ENCODE measurements around the gene SHROOM3.

SHROOM3 gene

DNA sequence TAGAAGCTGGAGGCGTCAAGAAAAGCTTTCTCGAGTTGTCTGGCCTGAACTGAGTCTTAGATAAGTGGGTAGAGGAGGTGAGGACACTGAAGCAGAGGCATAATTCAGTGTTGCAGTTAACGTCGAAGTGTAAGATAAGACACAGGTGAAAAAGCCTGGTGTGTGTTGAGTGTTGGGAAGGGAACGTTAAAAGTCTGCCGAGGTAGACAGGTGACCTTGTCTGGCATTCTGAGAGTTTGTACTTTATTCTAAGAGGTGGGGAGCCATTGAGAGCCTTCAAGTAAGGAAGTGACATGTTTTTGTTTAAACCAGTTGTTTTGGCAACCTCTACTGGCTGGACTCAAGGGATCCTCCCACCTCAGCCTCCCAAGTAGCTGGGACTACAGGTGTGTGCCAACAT, 219.1 kb downstream of the SHROOM3 start:
- TF ChIP-seq CSDC2 (CRISPR knock-in tag; IDR thresholded peaks at IDR 0.05) (no peak), TOX (CRISPR knock-in tag; IDR thresholded peaks at IDR 0.05; ENCODE audit: borderline replicate concordance) (no peak), RARB (CRISPR knock-in tag; IDR thresholded peaks at IDR 0.05) (no peak), ESRRG (CRISPR knock-in tag; IDR thresholded peaks at IDR 0.05) (no peak), ZC3H10 (CRISPR knock-in tag; IDR thresholded peaks at IDR 0.05) (no peak), GLIS3 (CRISPR knock-in tag; IDR thresholded peaks at IDR 0.05) (no peak)
- TF ChIP-seq, protein P1, sequence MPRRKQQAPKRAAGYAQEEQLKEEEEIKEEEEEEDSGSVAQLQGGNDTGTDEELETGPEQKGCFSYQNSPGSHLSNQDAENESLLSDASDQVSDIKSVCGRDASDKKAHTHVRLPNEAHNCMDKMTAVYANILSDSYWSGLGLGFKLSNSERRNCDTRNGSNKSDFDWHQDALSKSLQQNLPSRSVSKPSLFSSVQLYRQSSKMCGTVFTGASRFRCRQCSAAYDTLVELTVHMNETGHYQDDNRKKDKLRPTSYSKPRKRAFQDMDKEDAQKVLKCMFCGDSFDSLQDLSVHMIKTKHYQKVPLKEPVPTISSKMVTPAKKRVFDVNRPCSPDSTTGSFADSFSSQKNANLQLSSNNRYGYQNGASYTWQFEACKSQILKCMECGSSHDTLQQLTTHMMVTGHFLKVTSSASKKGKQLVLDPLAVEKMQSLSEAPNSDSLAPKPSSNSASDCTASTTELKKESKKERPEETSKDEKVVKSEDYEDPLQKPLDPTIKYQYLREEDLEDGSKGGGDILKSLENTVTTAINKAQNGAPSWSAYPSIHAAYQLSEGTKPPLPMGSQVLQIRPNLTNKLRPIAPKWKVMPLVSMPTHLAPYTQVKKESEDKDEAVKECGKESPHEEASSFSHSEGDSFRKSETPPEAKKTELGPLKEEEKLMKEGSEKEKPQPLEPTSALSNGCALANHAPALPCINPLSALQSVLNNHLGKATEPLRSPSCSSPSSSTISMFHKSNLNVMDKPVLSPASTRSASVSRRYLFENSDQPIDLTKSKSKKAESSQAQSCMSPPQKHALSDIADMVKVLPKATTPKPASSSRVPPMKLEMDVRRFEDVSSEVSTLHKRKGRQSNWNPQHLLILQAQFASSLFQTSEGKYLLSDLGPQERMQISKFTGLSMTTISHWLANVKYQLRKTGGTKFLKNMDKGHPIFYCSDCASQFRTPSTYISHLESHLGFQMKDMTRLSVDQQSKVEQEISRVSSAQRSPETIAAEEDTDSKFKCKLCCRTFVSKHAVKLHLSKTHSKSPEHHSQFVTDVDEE (CRISPR knock-in tag; IDR thresholded peaks at IDR 0.05), result no peak
- TF ChIP-seq, protein P2, sequence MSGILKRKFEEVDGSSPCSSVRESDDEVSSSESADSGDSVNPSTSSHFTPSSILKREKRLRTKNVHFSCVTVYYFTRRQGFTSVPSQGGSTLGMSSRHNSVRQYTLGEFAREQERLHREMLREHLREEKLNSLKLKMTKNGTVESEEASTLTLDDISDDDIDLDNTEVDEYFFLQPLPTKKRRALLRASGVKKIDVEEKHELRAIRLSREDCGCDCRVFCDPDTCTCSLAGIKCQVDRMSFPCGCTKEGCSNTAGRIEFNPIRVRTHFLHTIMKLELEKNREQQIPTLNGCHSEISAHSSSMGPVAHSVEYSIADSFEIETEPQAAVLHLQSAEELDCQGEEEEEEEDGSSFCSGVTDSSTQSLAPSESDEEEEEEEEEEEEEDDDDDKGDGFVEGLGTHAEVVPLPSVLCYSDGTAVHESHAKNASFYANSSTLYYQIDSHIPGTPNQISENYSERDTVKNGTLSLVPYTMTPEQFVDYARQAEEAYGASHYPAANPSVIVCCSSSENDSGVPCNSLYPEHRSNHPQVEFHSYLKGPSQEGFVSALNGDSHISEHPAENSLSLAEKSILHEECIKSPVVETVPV (CRISPR knock-in tag; IDR thresholded peaks at IDR 0.05), result no peak
- TF ChIP-seq, protein P3, sequence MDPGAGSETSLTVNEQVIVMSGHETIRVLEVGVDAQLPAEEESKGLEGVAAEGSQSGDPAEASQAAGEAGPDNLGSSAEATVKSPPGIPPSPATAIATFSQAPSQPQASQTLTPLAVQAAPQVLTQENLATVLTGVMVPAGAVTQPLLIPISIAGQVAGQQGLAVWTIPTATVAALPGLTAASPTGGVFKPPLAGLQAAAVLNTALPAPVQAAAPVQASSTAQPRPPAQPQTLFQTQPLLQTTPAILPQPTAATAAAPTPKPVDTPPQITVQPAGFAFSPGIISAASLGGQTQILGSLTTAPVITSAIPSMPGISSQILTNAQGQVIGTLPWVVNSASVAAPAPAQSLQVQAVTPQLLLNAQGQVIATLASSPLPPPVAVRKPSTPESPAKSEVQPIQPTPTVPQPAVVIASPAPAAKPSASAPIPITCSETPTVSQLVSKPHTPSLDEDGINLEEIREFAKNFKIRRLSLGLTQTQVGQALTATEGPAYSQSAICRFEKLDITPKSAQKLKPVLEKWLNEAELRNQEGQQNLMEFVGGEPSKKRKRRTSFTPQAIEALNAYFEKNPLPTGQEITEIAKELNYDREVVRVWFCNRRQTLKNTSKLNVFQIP (CRISPR knock-in tag; IDR thresholded peaks at IDR 0.05; ENCODE audit: borderline replicate concordance, low read depth), result no peak
- ATAC-seq, result no peak

DNA sequence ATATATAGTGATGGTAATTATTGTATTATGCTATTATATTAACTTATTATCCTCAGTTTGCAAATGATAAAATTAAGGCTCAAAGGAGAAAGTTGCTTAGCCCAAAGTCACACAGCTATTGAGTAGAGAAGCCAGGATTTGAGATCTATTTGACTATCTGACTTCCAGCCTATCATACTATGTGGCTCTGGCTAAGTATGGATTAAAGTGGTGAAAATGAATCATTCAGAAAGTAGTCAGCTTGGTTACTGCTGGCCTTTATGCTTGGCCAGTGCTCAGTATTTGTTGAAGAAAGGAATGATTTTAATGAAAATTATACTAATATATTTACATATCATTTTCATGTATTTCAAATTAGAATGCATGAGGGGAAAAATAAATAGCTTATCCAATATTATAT, 219.8 kb downstream of the SHROOM3 start:
- no peak for ATAC-seq
- TF ChIP-seq BACH2 (CRISPR knock-in tag; IDR thresholded peaks at IDR 0.05; ENCODE audit: borderline replicate concordance) (no peak), ZFP3 (CRISPR knock-in tag; IDR thresholded peaks at IDR 0.05) (no peak), ZNF565 (CRISPR knock-in tag; conservative IDR thresholded peaks at IDR 0.05; ENCODE audit: low read depth) (no peak), ZNF70 (CRISPR knock-in tag; IDR thresholded peaks at IDR 0.05) (no peak), SNAI2 (CRISPR knock-in tag; IDR thresholded peaks at IDR 0.05) (no peak), RARB (CRISPR knock-in tag; IDR thresholded peaks at IDR 0.05) (no peak), ZNF8 (CRISPR knock-in tag; IDR thresholded peaks at IDR 0.05) (no peak), GLIS3 (CRISPR knock-in tag; IDR thresholded peaks at IDR 0.05) (no peak), ZFP30 (CRISPR knock-in tag; IDR thresholded peaks at IDR 0.05) (no peak), PPARA (CRISPR knock-in tag; IDR thresholded peaks at IDR 0.05; ENCODE audit: borderline replicate concordance) (no peak)
- TF ChIP-seq, protein P3 (CRISPR knock-in tag; IDR thresholded peaks at IDR 0.05; ENCODE audit: borderline replicate concordance, low read depth), result no peak
- TF ChIP-seq, protein P2 (CRISPR knock-in tag; IDR thresholded peaks at IDR 0.05), result no peak
- TF ChIP-seq, protein P4, sequence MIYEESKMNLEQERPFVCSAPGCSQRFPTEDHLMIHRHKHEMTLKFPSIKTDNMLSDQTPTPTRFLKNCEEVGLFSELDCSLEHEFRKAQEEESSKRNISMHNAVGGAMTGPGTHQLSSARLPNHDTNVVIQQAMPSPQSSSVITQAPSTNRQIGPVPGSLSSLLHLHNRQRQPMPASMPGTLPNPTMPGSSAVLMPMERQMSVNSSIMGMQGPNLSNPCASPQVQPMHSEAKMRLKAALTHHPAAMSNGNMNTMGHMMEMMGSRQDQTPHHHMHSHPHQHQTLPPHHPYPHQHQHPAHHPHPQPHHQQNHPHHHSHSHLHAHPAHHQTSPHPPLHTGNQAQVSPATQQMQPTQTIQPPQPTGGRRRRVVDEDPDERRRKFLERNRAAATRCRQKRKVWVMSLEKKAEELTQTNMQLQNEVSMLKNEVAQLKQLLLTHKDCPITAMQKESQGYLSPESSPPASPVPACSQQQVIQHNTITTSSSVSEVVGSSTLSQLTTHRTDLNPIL (CRISPR knock-in tag; IDR thresholded peaks at IDR 0.05; ENCODE audit: low read depth), result no peak

DNA sequence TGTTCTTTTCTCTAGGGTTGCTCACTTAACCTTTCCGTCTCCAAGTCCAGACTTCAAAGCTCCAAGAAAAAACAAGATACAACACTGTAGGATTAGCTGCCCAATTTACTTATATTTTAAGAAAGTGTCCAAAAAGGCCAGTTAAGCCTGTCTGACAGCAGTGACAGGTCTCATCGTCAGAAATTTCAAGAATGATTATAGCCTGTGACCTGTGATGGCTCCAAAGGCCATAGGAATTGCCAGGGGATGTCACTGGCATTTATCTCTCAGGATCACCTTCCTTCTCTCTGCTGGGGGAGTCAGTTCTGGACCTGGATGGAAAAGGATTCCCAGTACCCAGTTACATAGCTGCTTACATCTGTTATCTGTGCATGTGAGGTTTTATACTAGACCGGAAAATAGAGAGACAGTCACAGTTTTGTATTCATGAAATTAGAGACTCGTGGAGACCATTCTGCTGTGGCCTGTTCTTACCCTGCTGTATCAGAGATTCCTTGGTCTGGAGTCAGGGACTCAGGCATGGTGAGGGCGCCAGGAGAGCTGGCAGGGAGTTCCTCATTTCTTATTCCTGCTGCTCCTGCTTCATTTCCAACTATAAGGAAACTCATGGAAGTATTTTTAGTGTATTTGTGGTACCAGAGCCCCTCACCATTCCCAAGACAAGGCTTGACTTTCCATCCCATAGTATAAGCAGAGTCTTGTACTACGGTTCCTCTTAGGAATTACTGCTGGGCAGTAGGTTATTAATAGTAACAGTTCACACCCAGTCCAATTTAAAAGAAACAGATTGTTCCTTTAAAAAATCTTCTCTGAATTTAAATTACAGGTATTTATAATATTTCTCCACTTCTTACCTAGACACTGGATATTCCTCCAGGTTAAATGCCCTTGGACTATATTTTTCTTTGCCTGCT, 220.8 kb downstream of the SHROOM3 start:
- no peak for ATAC-seq
- TF ChIP-seq ARNTL (CRISPR knock-in tag; IDR thresholded peaks at IDR 0.05; ENCODE audit: borderline replicate concordance, low read depth) (no peak), ISL1 (CRISPR knock-in tag; IDR thresholded peaks at IDR 0.05) (no peak), ESRRG (CRISPR knock-in tag; IDR thresholded peaks at IDR 0.05) (no peak), ZFP3 (CRISPR knock-in tag; IDR thresholded peaks at IDR 0.05) (no peak)
- TF ChIP-seq, protein P4 (CRISPR knock-in tag; IDR thresholded peaks at IDR 0.05; ENCODE audit: low read depth), result no peak
- TF ChIP-seq, protein P3 (CRISPR knock-in tag; IDR thresholded peaks at IDR 0.05; ENCODE audit: borderline replicate concordance, low read depth), result no peak
